SHP77 treated with DMSO at 0.1 percent for 48 hours (cell line): ENCODE measurements around the gene DLX2.
A peak's percentile ranks its signal among the peaks of the same experiment; 100 is the strongest.
"Not testable (repeated sequence)": the region's sequence is repeated elsewhere in the genome, so short reads cannot be mapped to it uniquely, and the experiment has no call there.

Source experiments
- DNase-seq: peaks from one replicate; lab custom pipeline; 2025; lab: John Stamatoyannopoulos, UW

Gene DLX2

DNA sequence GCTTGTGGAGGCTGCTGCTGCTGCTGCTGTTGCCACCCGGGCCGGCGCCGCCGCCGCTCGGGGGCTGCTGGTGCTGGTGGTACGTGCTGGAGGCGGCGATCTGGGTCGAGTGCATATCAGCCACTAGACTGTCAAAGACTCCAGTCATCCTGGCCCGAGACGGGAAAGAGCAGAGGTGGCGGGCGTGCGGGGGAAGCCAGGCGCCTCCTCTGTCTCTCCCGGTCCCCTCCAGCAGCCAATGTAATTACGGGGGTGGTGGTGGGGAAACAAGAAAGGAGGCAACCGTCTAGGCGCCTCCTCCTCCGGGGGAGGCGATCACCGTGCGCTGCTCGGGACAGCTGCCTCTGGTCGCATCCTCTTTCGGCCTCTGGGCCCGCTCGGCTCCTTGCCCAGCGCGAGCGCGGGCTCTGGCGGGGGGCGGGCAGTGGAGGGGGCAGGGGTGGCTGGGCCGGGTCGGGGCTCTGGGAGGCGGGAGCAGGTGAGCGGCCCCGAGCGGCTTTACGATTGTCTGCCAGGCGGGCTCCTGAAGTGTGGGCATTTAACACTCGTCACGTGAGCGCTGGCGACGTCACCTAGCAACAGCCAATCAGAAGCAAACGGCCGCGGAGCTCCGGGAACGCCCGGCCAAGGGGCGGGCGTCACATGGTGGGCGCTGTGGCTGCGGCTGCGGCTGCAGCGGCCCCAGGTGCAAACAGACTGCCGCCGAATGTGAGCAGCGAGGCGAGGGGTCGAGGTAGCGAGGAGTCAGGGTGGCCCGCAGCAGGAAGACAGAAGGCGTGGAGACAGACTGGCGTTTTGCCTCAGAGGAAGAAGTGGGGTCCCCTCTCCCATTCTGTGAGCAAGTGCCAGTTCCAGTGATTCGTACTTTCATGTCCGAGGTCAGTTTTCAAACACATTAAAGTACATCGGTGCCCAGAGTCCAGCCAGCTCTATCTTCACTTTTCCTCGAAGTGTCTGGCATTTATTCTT, at the start of gene DLX2:
TSS of gene DLX2 (minus strand) at position 510 of the 969 bp plus-strand sequence. CDS start at position 148, 362 bp downstream.
- peak; percentile 79 for DNase-seq

DNA sequence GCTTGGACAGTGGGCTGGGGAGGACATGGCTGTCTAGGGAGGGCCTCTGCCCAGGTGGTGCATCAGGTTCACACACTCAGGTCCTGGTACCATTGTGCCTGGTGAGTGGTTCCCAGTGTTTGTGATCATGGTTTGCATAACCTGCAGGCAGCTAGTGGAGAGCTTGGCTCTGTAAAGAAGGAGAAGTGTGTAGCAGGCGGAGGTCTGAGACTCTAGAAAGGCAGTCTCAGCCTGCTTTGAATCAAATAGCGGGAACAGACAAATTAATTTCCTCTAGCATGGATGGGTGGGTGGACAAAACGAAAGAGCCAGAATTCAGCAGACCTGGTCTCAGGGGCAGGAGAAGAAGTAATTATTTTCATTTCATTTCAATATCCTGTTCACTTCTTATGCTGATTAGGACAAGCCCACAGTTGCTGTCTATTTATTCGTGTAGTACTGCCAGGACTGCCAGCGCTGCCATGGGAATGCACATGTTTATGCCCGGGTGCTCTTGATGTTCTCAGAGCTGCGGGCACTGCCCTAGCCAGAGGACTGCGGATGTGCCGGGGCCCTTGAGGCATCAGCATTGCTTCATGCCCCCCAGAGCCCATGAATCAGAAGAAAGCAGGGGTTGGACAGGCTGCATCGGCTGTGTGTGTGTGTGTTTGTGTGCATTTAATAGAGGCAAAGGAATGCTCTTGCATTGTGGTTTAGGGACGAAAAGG, 45.4 kb upstream of the DLX2 start:
- DNase-seq: no peak

DNA sequence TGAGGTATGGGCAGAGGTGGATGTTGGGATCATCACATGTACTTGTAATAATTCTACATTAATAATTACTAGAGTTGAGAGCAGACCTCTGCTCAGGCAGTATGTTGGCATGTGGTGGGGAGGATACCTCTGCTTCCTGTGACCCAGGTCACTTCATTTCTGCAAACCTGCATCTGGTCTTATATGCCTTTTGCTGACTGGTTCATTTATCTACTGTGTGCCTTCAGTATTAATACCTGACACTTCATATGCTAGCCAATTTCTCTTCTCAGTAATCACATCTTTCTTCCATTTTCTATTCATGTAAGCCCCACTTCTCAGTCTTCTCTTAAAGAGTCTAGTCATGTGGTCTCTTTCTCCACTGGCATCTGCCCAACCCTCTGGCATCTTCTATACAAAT, 41.1 kb upstream of the DLX2 start:
- DNase-seq: no peak

DNA sequence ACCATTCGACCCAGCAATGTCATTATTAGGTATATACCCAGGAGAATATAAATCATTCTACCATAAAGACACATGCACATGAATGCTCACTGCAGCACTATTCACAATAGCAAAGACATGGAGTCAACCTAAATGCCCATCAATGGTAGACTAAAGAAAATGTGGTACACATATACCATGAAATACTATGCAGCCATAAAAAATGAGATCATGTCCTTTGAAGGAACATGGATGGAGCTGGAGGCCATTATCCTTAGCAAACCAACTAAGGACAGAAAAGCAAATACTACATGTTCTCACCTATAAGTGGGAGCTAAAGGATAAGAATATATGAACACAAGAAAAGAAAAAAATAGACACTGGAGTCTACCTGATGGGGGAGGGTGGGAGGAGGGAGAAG, 36.0 kb upstream of the DLX2 start:
- DNase-seq: not testable (repeated sequence)

DNA sequence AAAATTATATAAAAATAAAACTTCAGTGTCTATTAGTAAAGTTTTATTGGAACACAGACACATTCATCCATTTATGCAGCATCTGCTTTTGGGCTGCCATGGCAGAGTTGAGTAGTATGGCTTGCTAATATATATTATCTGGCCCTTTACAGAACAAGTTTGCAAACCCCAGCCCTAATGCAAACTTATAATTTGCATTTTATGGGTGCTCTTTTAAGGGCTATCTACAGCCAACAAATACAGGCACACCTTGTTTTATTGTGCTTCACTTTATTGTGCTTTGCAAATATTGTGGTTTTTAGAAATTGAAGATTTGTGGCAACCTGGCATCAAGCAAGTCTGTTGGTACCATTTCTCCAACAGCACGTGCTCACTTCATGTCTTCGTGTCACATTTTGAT, 35.2 kb upstream of the DLX2 start:
- no peak for DNase-seq

DNA sequence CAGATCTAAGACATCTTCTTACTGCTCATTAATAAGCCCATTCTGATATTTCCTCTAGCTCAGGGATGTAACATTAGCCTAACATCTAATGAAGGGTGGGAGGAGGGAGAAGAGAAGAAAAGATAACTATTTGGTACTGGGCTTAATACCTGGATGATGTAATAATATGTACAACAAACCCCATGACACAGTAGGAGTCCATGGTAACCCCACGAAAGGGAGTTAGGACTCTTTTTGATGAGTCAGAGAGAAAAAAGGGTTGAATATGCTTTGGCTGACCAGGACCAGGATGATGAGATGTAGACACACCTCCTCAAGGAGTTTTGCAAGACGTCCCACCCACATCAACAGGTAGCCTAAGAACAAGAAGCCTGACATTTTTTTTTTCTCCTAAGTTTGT, 34.4 kb upstream of the DLX2 start:
- DNase-seq: no peak

DNA sequence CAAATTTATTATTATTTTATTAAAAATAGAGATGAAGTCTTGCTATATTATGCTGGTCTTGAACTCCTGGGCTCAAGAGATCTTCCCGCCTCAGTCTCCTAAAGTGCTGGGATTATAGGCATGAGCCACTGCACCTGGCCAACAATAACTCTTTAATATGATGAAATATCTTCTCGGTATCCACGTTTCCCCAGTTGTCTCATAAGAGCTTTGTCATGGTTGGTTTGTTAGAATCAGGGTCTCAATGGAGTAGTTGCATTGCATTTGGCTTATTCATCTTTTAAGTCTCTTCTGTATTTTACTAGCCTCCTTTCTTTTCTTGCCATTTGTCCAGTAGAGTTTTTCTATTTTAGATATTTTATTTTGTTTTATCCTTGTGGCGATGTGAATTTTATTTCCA, 32.7 kb upstream of the DLX2 start:
- DNase-seq: no peak

DNA sequence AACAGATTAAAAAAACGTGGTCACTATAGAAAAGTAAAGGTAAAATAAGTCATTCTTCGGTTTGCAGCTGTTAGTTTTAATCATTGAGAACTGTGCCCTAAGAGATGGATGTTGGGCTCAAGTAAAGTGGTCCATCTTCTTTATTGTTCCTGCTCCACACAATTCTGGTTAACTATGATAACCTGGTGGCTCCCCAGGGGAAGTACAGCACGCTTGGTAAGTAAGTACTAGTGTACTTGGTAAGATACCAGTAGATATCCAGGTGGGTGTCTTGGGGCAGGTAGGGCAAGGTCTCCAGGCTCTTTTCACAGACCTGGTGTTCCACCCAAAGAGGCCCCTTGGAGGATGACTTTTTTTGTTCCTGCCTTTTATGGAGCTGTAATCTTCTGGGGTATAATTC, 31.6 kb upstream of the DLX2 start:
- no peak for DNase-seq

DNA sequence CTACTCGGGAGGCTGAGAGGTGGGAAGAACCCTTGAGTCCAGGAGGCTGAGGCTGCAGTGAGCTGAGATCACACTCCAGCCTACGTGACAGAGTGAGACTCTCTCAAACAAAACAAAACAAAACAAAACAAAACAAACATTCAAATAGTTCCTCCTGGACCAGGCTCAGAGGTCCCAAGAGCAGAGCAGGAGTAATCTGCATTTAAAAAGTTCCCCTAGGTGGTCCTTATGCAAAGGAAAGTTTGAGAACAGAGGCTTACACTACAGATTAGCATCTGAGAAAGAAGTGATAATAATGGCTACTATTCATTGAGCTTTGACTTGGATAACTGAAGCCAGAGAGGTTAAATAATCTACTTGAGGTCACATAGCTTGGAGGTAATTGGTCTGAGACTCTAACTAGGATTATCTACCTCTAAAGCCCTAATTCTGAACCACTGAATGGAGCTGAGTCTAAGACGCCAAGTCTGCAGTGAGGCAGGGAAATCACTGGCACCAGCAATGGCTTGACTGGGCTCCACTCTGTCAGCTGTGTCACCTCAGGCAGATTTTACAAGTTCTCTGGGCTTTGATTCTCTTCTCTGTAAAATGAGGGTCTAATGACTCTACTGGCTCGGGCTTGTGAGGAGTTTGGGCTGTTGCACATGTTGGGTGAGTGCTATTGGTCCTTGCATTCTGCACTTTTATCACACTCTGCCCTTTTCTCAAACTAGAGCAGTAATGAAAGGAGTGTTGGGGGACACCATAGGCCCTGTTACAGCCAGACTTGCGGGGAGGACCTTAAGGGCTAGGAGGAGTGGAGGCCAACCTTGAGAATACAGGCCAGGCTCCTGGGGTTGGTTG, 29.2 kb upstream of the DLX2 start:
- DNase-seq: no peak

DNA sequence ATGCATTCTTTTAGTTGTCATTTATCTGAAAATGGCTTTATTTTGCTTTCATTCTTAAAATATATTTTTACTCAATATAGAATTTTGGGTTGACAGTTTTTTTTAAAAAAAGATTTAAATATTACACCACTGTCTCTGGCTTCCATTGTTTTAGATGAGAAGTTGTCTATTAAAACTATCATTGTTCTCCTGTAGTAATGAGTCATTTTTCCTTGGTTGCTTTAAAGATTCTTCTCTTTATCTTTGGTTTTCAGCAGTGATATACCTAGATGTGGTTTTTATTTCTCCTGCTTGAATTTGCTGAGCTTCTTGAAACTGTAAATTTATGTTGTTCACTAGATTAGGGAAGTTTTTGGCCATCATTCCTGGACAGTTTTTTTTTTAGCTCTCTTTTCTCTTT, 26.7 kb upstream of the DLX2 start:
- DNase-seq: no peak

DNA sequence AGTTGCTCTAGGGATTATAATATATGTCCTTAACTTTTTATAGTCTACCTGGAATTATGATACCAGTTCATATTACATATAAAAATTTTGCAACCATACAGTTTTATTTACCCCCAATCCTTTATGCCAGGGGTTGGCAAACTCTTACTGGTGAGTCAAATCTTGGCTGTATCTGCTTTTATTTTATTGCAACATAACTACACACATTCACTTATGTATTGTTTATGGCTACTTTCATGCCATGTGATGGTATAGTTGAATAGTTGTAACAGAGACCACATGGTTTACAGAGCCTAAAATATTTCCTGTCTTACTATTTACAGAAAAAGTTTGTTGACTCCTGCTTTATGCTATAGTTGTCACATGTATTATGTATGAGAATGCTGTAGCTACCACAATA, 25.8 kb upstream of the DLX2 start:
- DNase-seq: no peak

DNA sequence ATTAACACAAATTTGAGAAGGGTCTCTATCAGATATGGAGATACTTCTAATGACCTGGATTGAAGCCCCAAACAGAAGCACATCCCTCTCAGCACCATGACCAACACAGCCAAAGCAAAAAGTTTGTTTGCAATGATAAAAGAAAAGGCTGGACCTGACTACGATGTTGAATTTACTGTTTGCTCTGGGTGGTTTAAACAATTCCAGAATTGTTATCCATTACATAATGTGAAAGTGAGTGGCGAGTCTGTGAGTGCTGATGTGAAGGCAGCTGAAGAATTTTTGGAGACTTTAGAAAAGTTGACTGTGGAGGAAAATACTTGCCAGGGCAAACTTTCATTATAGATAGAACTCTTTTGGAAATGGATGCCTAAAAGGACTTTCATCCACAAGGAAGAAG, 17.4 kb upstream of the DLX2 start:
- no peak for DNase-seq

DNA sequence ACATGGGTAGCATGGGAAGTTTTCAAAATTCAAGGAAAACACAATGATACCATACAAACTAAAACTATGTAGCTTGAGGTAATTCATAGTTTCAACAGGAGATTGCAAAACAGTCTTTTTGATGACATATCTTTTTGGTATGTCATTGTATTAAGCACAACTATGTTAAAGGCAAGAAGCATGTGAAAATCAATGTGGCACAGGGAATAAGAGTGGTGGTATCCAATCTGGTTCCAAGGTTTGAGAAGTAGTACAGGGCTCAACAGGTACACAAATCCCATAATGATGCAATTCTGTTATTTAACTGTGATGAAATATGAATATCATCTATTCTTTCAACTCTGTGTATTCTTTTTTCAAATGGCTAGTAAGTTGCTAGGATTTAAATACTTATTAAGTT, 16.4 kb upstream of the DLX2 start:
- DNase-seq: no peak

DNA sequence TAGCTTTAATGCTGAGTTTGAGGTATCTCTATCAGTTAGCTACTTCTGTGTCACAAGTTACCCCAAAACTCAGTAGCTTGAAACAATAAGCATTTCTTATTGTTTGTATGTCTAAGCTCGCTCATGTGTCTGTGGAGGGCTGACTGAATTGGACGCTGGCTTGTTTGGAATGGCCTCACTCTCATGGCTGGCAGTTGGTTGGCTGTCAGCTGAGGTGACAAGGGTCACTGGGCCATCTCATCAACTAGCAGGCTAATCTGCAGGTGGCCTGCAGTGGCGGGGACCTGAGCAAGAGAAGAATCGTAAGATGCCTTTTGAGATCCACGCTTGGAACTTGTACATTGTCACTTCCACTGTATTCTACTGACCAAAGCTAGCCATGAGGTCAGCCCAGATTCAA, 13.4 kb upstream of the DLX2 start:
- no peak for DNase-seq

DNA sequence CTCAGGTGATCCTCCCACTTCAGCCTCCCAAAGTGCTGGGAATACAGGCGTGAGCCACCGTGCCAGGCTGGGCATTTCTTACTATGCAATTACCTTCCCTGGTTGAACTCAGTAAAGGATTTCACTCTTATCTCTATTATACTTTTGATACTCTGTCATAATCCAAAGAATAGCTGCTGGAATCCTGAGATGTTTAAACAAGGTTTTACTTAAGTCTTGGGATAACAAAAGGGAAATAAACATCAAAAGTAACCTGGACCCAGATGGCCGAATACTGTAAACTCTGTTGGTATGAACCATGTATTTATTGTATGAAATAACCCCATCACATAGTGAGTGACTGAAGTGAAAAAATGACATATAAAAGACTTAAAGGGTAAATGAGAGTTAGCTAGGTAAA, 11.9 kb upstream of the DLX2 start:
- DNase-seq: no peak

DNA sequence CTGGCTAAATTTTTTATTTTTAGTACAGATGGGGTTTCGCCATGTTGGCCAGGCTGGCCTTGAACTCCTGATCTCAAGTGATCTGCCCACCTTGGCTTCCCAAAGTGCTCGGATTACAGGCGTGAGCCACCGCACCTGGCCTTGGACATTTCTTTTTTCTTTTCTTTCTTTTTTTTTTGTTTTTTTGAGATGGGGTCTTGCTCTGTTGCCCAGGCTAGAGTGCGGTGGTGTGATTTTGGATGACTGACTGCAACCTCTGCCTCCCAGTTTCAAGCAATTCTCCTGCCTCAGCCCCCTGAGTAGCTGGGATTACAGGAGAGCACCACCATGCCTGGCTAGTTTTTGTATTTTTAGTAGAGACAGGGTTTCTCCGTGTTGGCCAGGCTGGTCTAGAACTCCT, 11.5 kb upstream of the DLX2 start:
- DNase-seq: not testable (repeated sequence)

DNA sequence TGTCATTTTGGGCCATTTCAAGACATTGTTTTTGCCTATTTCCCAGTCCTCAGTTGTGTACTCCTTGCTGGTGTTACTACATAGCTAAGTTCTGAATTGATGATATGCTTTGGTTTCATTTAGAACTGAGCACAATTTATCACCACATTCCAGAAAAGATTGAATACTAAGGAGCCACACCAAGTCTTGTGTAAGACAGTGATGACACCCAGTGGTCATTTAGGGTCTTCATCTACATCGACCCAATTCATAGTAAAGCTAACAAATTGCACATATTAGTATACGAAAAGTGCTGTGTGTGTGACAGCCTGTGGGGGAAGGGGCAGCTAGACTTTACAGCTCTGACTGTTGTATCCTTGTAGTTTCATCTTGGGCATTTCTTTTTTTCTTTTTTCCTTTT, 10.9 kb upstream of the DLX2 start:
- no peak for DNase-seq

DNA sequence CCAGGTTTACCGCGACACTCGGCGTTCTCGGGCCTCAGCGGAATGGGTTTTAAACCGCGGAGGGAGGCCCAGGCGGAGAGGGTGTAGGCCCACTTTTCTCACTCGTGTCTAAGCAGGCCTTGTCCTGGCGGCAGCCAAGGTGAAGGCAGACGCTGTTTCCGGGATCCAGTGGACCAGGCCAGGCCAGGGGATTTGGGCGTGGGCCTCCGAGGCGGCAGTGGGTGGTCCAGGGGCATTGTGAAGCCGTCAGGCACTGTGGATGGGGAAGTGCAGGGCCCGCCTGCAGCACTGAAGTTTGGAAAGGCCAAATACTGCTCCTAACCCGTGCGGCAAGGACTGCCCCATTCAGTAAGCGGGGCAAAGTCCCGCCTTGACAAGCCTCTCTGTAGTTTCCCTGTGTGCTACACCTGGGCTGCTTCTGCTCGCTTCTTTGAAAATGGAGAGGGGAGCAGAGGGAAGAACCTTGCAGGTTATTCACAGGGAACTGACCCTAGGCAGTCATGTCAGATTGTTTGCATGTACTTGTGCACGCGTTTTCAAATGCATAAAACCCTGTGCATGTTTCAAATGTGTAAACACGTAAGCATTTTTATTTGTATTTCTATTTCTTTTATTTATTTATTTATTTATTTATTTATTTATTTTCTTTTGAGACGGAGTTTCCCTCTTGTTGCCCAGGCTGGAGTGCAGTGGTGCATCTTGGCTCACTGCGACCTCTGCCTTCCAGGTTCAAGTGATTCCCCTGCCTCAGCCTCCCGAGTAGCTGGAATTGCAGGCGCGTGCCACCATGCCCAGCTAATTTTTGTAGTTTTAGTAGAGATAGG, 7.5 kb upstream of the DLX2 start:
- no peak for DNase-seq

DNA sequence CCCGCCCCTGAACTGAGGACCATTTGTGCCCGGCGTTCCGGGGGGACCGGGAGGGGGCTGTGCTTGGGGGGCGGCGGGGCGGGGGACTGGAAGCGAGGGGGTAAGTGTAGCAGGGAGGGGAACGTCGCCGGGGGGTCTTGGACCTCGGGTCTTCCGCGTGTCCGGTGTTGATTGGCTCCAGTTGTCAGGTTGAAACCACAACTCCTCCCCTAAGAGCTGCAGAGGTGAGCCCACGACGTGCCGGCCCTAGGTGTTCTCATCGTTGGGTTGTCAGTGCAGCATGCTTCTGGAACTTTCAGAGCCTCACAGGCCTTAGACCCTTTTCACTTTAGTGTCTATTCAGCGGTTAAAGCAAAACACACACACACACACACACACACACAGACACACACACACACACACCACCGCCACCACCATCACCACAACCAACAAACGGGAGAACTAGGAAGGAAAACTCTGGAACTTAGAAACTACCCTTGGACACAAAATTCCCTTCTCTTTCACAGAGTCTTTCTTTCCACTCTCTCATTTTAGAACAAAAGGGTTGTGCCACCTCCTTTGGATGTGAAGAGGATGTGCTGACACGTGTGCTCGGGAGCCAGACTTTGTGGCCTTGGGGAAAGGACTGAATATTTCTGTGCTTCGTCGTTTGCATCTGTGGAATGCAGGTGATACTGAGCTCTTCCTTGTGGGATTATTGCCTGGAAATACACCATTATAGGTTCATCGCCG, 6.7 kb upstream of the DLX2 start:
- DNase-seq: no peak

DNA sequence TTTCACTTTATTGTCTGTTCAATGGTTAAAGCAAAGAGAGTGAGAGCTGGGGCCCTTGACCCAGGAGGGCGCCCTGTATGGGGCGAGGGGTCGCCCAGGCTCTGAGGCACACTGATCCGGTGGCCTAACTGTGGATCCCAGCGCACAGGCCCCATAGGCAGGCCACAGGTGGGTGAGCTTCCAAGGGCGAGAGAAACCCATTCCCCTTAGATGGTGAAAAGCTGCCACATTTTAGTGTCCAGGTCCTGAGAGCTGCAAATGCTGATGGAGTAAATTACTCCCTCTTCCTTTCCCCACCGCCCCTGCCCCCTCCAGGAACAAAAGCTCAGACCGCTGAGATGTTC, 5.9 kb upstream of the DLX2 start:
- DNase-seq: no peak
